HepG2 (cell line): Measurements from ENCODE around the gene SLC38A1. TPM values are rescaled to one million over a fixed set of nuclear protein-coding genes. Genes with fewer than 3 reads are reported as not detected.
A peak's percentile ranks its signal among the peaks of the same experiment; 100 is the strongest.

Source experiments
- CEBPB ChIP-seq: IDR thresholded peaks from 2 replicates; pipeline ENCODE4 v1.6.1; 2011; ENCODE audit warnings: low read depth, low read length, improper control_type of control experiment, borderline replicate concordance
- CEBPZ ChIP-seq: IDR thresholded peaks from 2 replicates; pipeline ENCODE4 v1.6.1; 2012; ENCODE audit warnings: low read length, improper control_type of control experiment
- E2F5 ChIP-seq: sonication (generic); formaldehyde crosslinking; conservative IDR thresholded peaks from 2 replicates; pipeline ENCODE4 v1.4.0; 2020; ENCODE audit warnings: missing genetic modification reagents
- IRF2 ChIP-seq: IDR thresholded peaks from 2 replicates; pipeline ENCODE4 v1.6.1; 2018; ENCODE audit warnings: missing genetic modification reagents, missing compliant biosample characterization
- KDM4B ChIP-seq: sonication (generic); formaldehyde crosslinking; IDR thresholded peaks from 2 replicates; pipeline ENCODE4 v1.4.0; 2020; ENCODE audit warnings: missing genetic modification reagents
- KLF12 ChIP-seq: sonication (generic); formaldehyde crosslinking; IDR thresholded peaks from 2 replicates; pipeline ENCODE4 v1.4.0; 2020; ENCODE audit warnings: missing genetic modification reagents, borderline replicate concordance
- NFYB ChIP-seq: sonication (generic); formaldehyde crosslinking; IDR thresholded peaks from 2 replicates; pipeline ENCODE4 v1.4.0; 2020; ENCODE audit warnings: missing genetic modification reagents
- PAXIP1 ChIP-seq: sonication (generic); formaldehyde crosslinking; conservative IDR thresholded peaks from 2 replicates; pipeline ENCODE4 v1.4.0; 2020; ENCODE audit warnings: mild to moderate bottlenecking, missing genetic modification reagents, moderate library complexity
- RFXAP ChIP-seq: sonication (generic); formaldehyde crosslinking; IDR thresholded peaks from 2 replicates; pipeline ENCODE4 v1.4.0; 2020; ENCODE audit warnings: missing genetic modification reagents, borderline replicate concordance
- RNF219 ChIP-seq: sonication (generic); formaldehyde crosslinking; IDR thresholded peaks from 2 replicates; pipeline ENCODE4 v1.5.0; 2020; ENCODE audit warnings: mild to moderate bottlenecking, missing genetic modification reagents
- SIX4 ChIP-seq: sonication (generic); formaldehyde crosslinking; IDR thresholded peaks from 2 replicates; pipeline ENCODE4 v1.4.0; 2020; ENCODE audit warnings: missing genetic modification reagents
- ZNF292 ChIP-seq: sonication (generic); formaldehyde crosslinking; IDR thresholded peaks from 2 replicates; pipeline ENCODE4 v1.8.1; 2022; ENCODE audit warnings: mild to moderate bottlenecking, low read depth, missing genetic modification reagents, borderline replicate concordance
- ZNF3 ChIP-seq: IDR thresholded peaks from 2 replicates; pipeline ENCODE4 v1.7.0; 2017; ENCODE audit warnings: inconsistent platforms
- ZNF354B ChIP-seq: sonication (generic); formaldehyde crosslinking; IDR thresholded peaks from 2 replicates; pipeline ENCODE4 v1.8.0; 2022; ENCODE audit warnings: mild to moderate bottlenecking, missing genetic modification reagents
- ZNF607 ChIP-seq: sonication (generic); formaldehyde crosslinking; IDR thresholded peaks from 2 replicates; pipeline ENCODE4 v1.5.1; 2020; ENCODE audit warnings: missing genetic modification reagents, mild to moderate bottlenecking, borderline replicate concordance
- ZUFSP ChIP-seq: sonication (generic); formaldehyde crosslinking; IDR thresholded peaks from 2 replicates; pipeline ENCODE4 v1.9.0; 2021; ENCODE audit warnings: missing genetic modification reagents, mild to moderate bottlenecking, borderline replicate concordance
- polyA plus RNA-seq, 8 experiments: library from polyadenylated mRNA; depleted of rRNA in 3 of 8; stranded (reverse) in 7 of 8; unstranded in 1 of 8; fragments of >200 nt; fragmentation: Illumina TruSeq in 4 of 8; extraction: Trizol in 4 of 8; gene quantifications; 2 replicates each; pipeline versions ENCODE4 v1.2.1 to v1.2.3, GENCODE V29; 2011 to 2016; ENCODE audit warnings: low read depth in 4 of 8, missing spikeins in 1 of 8, mixed read lengths in 1 of 8; ENCODE audit not compliant: insufficient read depth in 1 of 8
- total RNA-seq, 5 experiments: library from RNA; depleted of rRNA; stranded (reverse); fragments of >200 nt; fragmentation: Illumina TruSeq; extraction: Trizol; gene quantifications; 2 replicates each; pipeline ENCODE4 v1.2.3, GENCODE V29; 2016; ENCODE audit warnings: low read depth in 1 of 5

Gene SLC38A1
- total and polyA plus RNA-seq, 2 of the 13 experiments (the other 11 are each of a cell fraction or from before 2014, with no cell fraction given): 47.0 to 50.6 TPM

GRCh38 chr12:46268583-46269428, at the start of gene SLC38A1 (continued):
- TF ChIP-seq CEBPB: peak; percentile 91
- TF ChIP-seq IRF2 (CRISPR knock-in tag): peak; percentile 63
- TF ChIP-seq CEBPZ: no peak
- TF ChIP-seq RNF219 (CRISPR knock-in tag): 0 out of 2 replicates have a peak, but pooled peaks have one; percentile 50
- peak; percentile 21; the same call in 1 of the 2 replicates for TF ChIP-seq NFYB (CRISPR knock-in tag)
- peak; percentile 69 for TF ChIP-seq KDM4B (CRISPR knock-in tag)
- TF ChIP-seq KLF12 (CRISPR knock-in tag): peak; percentile 62; the same call in 1 of the 2 replicates
- TF ChIP-seq E2F5 (CRISPR knock-in tag): 0 out of 2 replicates have a peak, but pooled peaks have one; percentile 67
- peak; percentile 32; the same call in 1 of the 2 replicates for TF ChIP-seq ZNF3
- peak; percentile 53; the same call in 1 of the 2 replicates for TF ChIP-seq RFXAP (CRISPR knock-in tag)
- TF ChIP-seq PAXIP1: peak; percentile 18; the same call in 1 of the 2 replicates
- no peak for TF ChIP-seq SIX4 (CRISPR knock-in tag)
- peak; percentile 99 for TF ChIP-seq ZNF292 (CRISPR knock-in tag)
- TF ChIP-seq ZNF607 (CRISPR knock-in tag): peak; percentile 95
- TF ChIP-seq ZNF354B (CRISPR knock-in tag): no peak
- TF ChIP-seq ZUFSP (CRISPR knock-in tag): no peak
